ENCODE data around the gene XG.

GRCh38 chrX:2774776-2775175 is 22.9 kb downstream of the XG start:
- TF ChIP-seq CTCF (IDR thresholded peaks at IDR 0.05; ENCODE audit: insufficient read depth, low read length, poor library complexity, severe bottlenecking) (no peak), EZH2phosphoT487 (conservative IDR thresholded peaks at IDR 0.05; ENCODE audit: low read length) (no peak)

All from SU-DHL-6 (cell line).